Ishikawa (cell line): ENCODE results near the gene RNLS.

Experiments used
- CEBPB ChIP-seq: IDR thresholded peaks from 2 replicates; pipeline ENCODE4 v1.6.1; 2012
- EGR1 ChIP-seq: IDR thresholded peaks from 2 replicates; pipeline ENCODE4 v1.6.1; 2012
- FOXM1 ChIP-seq: IDR thresholded peaks from 2 replicates; pipeline ENCODE4 v1.6.1; 2012; ENCODE audit warnings: low read depth, borderline replicate concordance
- RAD21 ChIP-seq: IDR thresholded peaks from 2 replicates; pipeline ENCODE4 v1.6.1; 2012; ENCODE audit warnings: low read depth
- TAF1 ChIP-seq: IDR thresholded peaks from 2 replicates; pipeline ENCODE4 v1.6.1; 2012; ENCODE audit warnings: low read depth, mild to moderate bottlenecking
- TCF12 ChIP-seq: IDR thresholded peaks from 2 replicates; pipeline ENCODE4 v1.6.1; 2012; ENCODE audit warnings: low read depth

- TF ChIP-seq TAF1 (no peak), TCF12 (no peak), EGR1 (no peak), RAD21 (no peak), CEBPB (no peak), FOXM1 (no peak)
Observed at GRCh38 chr10:88499569-88500470, 83.3 kb downstream of the RNLS start.
